ENCODE results near the gene AMT.

GRCh38 chr3:49461443-49462171 is 39.3 kb upstream of the AMT start:
- TF ChIP-seq POLR2A (IDR thresholded peaks at IDR 0.05; ENCODE audit: low read depth, low read length) (no peak), POLR2AphosphoS5 (IDR thresholded peaks at IDR 0.05; ENCODE audit: low read depth, low read length) (no peak), POU2F2 (IDR thresholded peaks at IDR 0.05; ENCODE audit: low read depth, low read length) (no peak)
